HCT116 (cell line): Measurements from ENCODE around the gene ACP2. TPM values are rescaled to one million over a fixed set of nuclear protein-coding genes. Genes with fewer than 3 reads are reported as not detected.

ENCODE experiments used
- ATAC-seq: fragments of 200-7000 bp; cut with Tn5 transposase; 2 replicates; pipeline ENCODE4 v1.9.1; 2020; ENCODE audit warnings: mild to moderate bottlenecking, moderate library complexity
- BruUV-seq: library from RNA; stranded (reverse); fragments of 400-500 nt; replicated peaks from 2 replicates; lab custom pipeline; 2021; lab: Mats Ljungman, UMichigan
- CTCF ChIA-PET: fragments of 300-600 bp; sonication (Branson Sonifier 250); formaldehyde crosslinking; loops from one replicate; lab custom pipeline; 2021; ENCODE audit warnings: antibody characterized with exemption; lab: Charles Lee
- POLR2A ChIA-PET: fragments of 300-600, 350-600 bp; sonication (Branson Sonifier 250); formaldehyde crosslinking; loops from one replicate; lab custom pipeline; 2021; ENCODE audit warnings: antibody characterized with exemption; lab: Charles Lee
- RAD21 ChIA-PET, 2 experiments: fragments of 300-600 bp; sonication (Branson Sonifier 250); formaldehyde crosslinking; loops; one replicate each; lab custom pipeline; 2023; ENCODE audit warnings: low total read pairs in 2 of 2; ENCODE audit not compliant: uncharacterized antibody in 2 of 2, unreplicated experiment in 2 of 2, low non-redundant PET in 1 of 2; lab: Charles Lee
- DNase-seq: peaks from one replicate; pipeline ENCODE4 v3.0.0-alpha.2; 2010; ENCODE audit warnings: low read depth, low spot score
- H2AFZ ChIP-seq: fragments of 200-600 bp; shearing (Covaris generic), sonication (generic); 2 replicates; pipeline ENCODE4 v1.6.1; 2017; ENCODE audit warnings: low read depth, mixed run types, mixed read lengths, antibody characterized with exemption, low read length; ENCODE audit not compliant: poor library complexity, severe bottlenecking
- H3K27ac ChIP-seq: 2 replicates; pipeline ENCODE4 v1.5.1; 2012; ENCODE audit warnings: low read depth, low read length
- H3K27me3 ChIP-seq: fragments of 200-600 bp; sonication (generic); 2 replicates; pipeline ENCODE4 v1.6.1; 2016; ENCODE audit warnings: mixed run types, low read length, mixed read lengths; ENCODE audit not compliant: insufficient read depth
- H3K36me3 ChIP-seq, 2 experiments: fragments of 200-500 bp in 1 of 2; fragments of 200-600 bp in 1 of 2; sonication (Bioruptor generic) in 1 of 2; sonication (generic) in 1 of 2; 2 replicates each; pipeline versions ENCODE4 v1.5.1 to v1.6.1; 2014 to 2016; ENCODE audit warnings: low read length in 2 of 2, inconsistent platforms in 1 of 2, mixed read lengths in 1 of 2, mixed run types in 1 of 2; ENCODE audit not compliant: insufficient read depth in 2 of 2, control insufficient read depth in 1 of 2
- H3K4me1 ChIP-seq, 2 experiments: fragments of 200-600 bp in 1 of 2; sonication (generic) in 1 of 2; 2 replicates each; pipeline versions ENCODE4 v1.5.1 to v1.6.1; 2012 to 2017; ENCODE audit warnings: low read length in 2 of 2, inconsistent platforms in 1 of 2, mild to moderate bottlenecking in 1 of 2, mixed read lengths in 1 of 2, mixed run types in 1 of 2, moderate library complexity in 1 of 2; ENCODE audit not compliant: insufficient read depth in 2 of 2, control insufficient read depth in 1 of 2
- H3K4me2 ChIP-seq: fragments of 200-600 bp; sonication (generic); 2 replicates; pipeline ENCODE4 v1.6.1; 2017; ENCODE audit warnings: mixed run types, low read length, mixed read lengths
- H3K4me3 ChIP-seq, 2 experiments: fragments of 200-600 bp in 1 of 2; sonication (generic) in 1 of 2; replicated peaks in 1 of 2; 2 replicates each; pipeline ENCODE4 v1.5.1; 2011 to 2016; ENCODE audit warnings: low read length in 2 of 2, control low read depth in 1 of 2, low read depth in 1 of 2, mild to moderate bottlenecking in 1 of 2, mixed read lengths in 1 of 2, mixed run types in 1 of 2
- H3K79me2 ChIP-seq: fragments of 200-600 bp; sonication (generic); 2 replicates; pipeline ENCODE4 v1.6.1; 2017; ENCODE audit warnings: mild to moderate bottlenecking, mixed run types, low read length, moderate library complexity, mixed read lengths; ENCODE audit not compliant: insufficient read depth
- H3K9ac ChIP-seq: fragments of 200-600 bp; sonication (generic); 2 replicates; pipeline ENCODE4 v1.6.1; 2016; ENCODE audit warnings: low read length, mixed read lengths
- H3K9me2 ChIP-seq: fragments of 200-600 bp; sonication (generic), shearing (Covaris generic); 2 replicates; pipeline ENCODE4 v1.6.1; 2017; ENCODE audit warnings: mixed run types, mild to moderate bottlenecking, moderate library complexity; ENCODE audit not compliant: insufficient read depth
- H3K9me3 ChIP-seq, 2 experiments: fragments of 200-500 bp in 1 of 2; fragments of 200-600 bp in 1 of 2; sonication (Bioruptor generic) in 1 of 2; sonication (generic) in 1 of 2; 2 replicates each; pipeline ENCODE4 v1.6.1; 2014 to 2017; ENCODE audit warnings: low read length in 2 of 2, mixed read lengths in 2 of 2, inconsistent platforms in 1 of 2, low read depth in 1 of 2, mild to moderate bottlenecking in 1 of 2, mixed run types in 1 of 2, moderate library complexity in 1 of 2; ENCODE audit not compliant: control insufficient read depth in 1 of 2, insufficient read depth in 1 of 2
- H4K20me1 ChIP-seq: fragments of 200-600 bp; sonication (generic), shearing (Covaris generic); 2 replicates; pipeline ENCODE4 v1.6.1; 2017; ENCODE audit warnings: mixed run types, mild to moderate bottlenecking, moderate library complexity; ENCODE audit not compliant: insufficient read depth
- ATF3 ChIP-seq: IDR thresholded peaks from 2 replicates; pipeline ENCODE4 v1.6.1; 2012
- CBX3 ChIP-seq: IDR thresholded peaks from 2 replicates; pipeline ENCODE4 v1.6.1; 2012; ENCODE audit warnings: low read depth
- CEBPB ChIP-seq: IDR thresholded peaks from 2 replicates; pipeline ENCODE4 v1.6.1; 2012; ENCODE audit warnings: low read depth
- CTCF ChIP-seq, 3 experiments: fragments of 200-600 bp in 1 of 3; sonication (generic) in 1 of 3; IDR thresholded peaks in 2 of 3; conservative IDR thresholded peaks in 1 of 3; 2 replicates each; pipeline ENCODE4 v1.5.1; 2012 to 2017; ENCODE audit warnings: low read depth in 2 of 3, low read length in 2 of 3, antibody characterized with exemption in 1 of 3, borderline replicate concordance in 1 of 3, control low read depth in 1 of 3, mild to moderate bottlenecking in 1 of 3, mixed read lengths in 1 of 3, mixed run types in 1 of 3, moderate library complexity in 1 of 3; ENCODE audit not compliant: insufficient read depth in 1 of 3
- EGR1 ChIP-seq: IDR thresholded peaks from 2 replicates; pipeline ENCODE4 v1.6.1; 2012; ENCODE audit warnings: low read depth
- ELF1 ChIP-seq: IDR thresholded peaks from 2 replicates; pipeline ENCODE4 v1.6.1; 2012; ENCODE audit warnings: low read depth, borderline replicate concordance
- EZH2 ChIP-seq: fragments of 200-600 bp; sonication (generic); IDR thresholded peaks from 2 replicates; pipeline ENCODE4 v1.6.1; 2017; ENCODE audit warnings: antibody characterized with exemption, mixed run types
- EZH2phosphoT487 ChIP-seq: fragments of 200-600 bp; IDR thresholded peaks from 2 replicates; pipeline ENCODE4 v1.6.1; 2018; ENCODE audit warnings: antibody characterized with exemption, borderline replicate concordance
- FOSL1 ChIP-seq: IDR thresholded peaks from 2 replicates; pipeline ENCODE4 v1.6.1; 2012; ENCODE audit warnings: low read depth
- JUND ChIP-seq: IDR thresholded peaks from 2 replicates; pipeline ENCODE4 v1.6.1; 2012
- MAX ChIP-seq: IDR thresholded peaks from 2 replicates; pipeline ENCODE4 v1.6.1; 2012
- RAD21 ChIP-seq: IDR thresholded peaks from 2 replicates; pipeline ENCODE4 v1.6.1; 2012; ENCODE audit warnings: low read depth, mild to moderate bottlenecking
- REST ChIP-seq: IDR thresholded peaks from 2 replicates; pipeline ENCODE4 v1.6.1; 2012; ENCODE audit warnings: low read depth
- SIN3A ChIP-seq: IDR thresholded peaks from 2 replicates; pipeline ENCODE4 v1.6.1; 2012; ENCODE audit warnings: low read depth
- SP1 ChIP-seq: IDR thresholded peaks from 2 replicates; pipeline ENCODE4 v1.6.1; 2012; ENCODE audit warnings: low read depth
- SRF ChIP-seq: IDR thresholded peaks from 2 replicates; pipeline ENCODE4 v1.6.1; 2012; ENCODE audit warnings: low read depth
- TCF7L2 ChIP-seq: IDR thresholded peaks from 2 replicates; pipeline ENCODE4 v1.7.0; 2011; ENCODE audit warnings: borderline replicate concordance, inconsistent platforms; ENCODE audit not compliant: insufficient read depth, insufficient read length; ENCODE audit errors: extremely low read depth
- YY1 ChIP-seq: IDR thresholded peaks from 2 replicates; pipeline ENCODE4 v1.6.1; 2011; ENCODE audit warnings: low read length, low read depth, moderate library complexity, mild to moderate bottlenecking; ENCODE audit not compliant: insufficient replicate concordance; ENCODE audit errors: extremely low read depth
- ZBTB33 ChIP-seq: IDR thresholded peaks from 2 replicates; pipeline ENCODE4 v1.6.1; 2011; ENCODE audit warnings: mild to moderate bottlenecking, low read length, moderate library complexity; ENCODE audit not compliant: insufficient replicate concordance; ENCODE audit errors: extremely low read depth
- ZFX ChIP-seq: fragments of 450-650 bp; IDR thresholded peaks from 2 replicates; pipeline ENCODE4 v1.6.1; 2017
- intact Hi-C: fragments of 100-400 bp; cut with micrococcal nuclease; formaldehyde crosslinking; loops from 2 replicates; pipeline ENCODE4 v1.10.0; 2022
- total RNA-seq: library from RNA; stranded (reverse); gene quantifications from one replicate; pipeline ENCODE4 v1.2.1, GENCODE V29; 2021; ENCODE audit not compliant: unreplicated experiment

Gene ACP2
- total RNA-seq, 1 experiment from 2014 or later: 21.5 TPM

GRCh38 chr11:47207459-47207858 is 41.2 kb downstream of the ACP2 start:
- TF ChIP-seq MAX (no peak), YY1 (no peak), CBX3 (no peak), CEBPB (no peak), ELF1 (no peak), EGR1 (no peak), ZFX (no peak), TCF7L2 (no peak), SRF (no peak), FOSL1 (no peak), RAD21 (no peak), ZBTB33 (no peak), EZH2phosphoT487 (no peak), EZH2 (no peak), SIN3A (no peak), SP1 (no peak), ATF3 (no peak), JUND (no peak), CTCF (IDR thresholded peaks at IDR 0.05 in 2 of 3, conservative IDR thresholded peaks at IDR 0.05 in 1 of 3; ENCODE audit: borderline replicate concordance in 1 of 3, insufficient read depth in 1 of 3, low read depth in 2 of 3, low read length in 2 of 3) (no peak), REST (no peak)
- ATAC-seq (no peak), DNase-seq (no peak)
- intact Hi-C loops: no loop called here
- Histone ChIP-seq H3K9ac (no peak overlapping the region), H3K27ac (no peak overlapping the region), H3K27me3 (no peaks in the 10 kb centered on the region), H3K9me3 (no peaks in the 10 kb centered on the region), H3K4me1 (peaks cover 0 to 10% of the 10 kb centered on the region in 2 experiments; a peak in 2 of 4 replicates), H3K4me2 (no peak overlapping the region), H2AFZ (no peak overlapping the region), H3K9me2 (no peaks in the 10 kb centered on the region), H3K79me2 (no peaks in the 10 kb centered on the region), H3K4me3 (no peak overlapping the region), H3K36me3 (no peaks in the 10 kb centered on the region), H4K20me1 (no peaks in the 10 kb centered on the region)
- ChIA-PET POLR2A (interaction anchor here (0.6 kb wide), 1 partner anchor 10 kb away, joined by 4 read pairs; no protein-coding TSS in a partner anchor), RAD21 (no interaction called here), CTCF (no interaction called here)
- no TSS peak for BruUV-seq
